GM12892 (cell line): ENCODE results near the gene PPA1.

Experiments
- POLR2A ChIP-seq: IDR thresholded peaks from 2 replicates; pipeline ENCODE4 v1.6.1; 2011; ENCODE audit warnings: low read depth, low read length, control low read depth
- POLR2AphosphoS5 ChIP-seq: IDR thresholded peaks from 2 replicates; pipeline ENCODE4 v1.6.1; 2011; ENCODE audit warnings: low read depth, low read length, control low read depth
- TAF1 ChIP-seq: IDR thresholded peaks from 2 replicates; pipeline ENCODE4 v1.6.1; 2011; ENCODE audit warnings: low read depth, mild to moderate bottlenecking, control low read depth, low read length, borderline replicate concordance

GRCh38 chr10:70169649-70170364 lies 63.4 kb downstream of the PPA1 start:
- TF ChIP-seq POLR2A (no peak; the same call in 1 of the 2 replicates), POLR2AphosphoS5 (no peak), TAF1 (no peak)
